SK-N-SH (cell line): ENCODE results near the gene SUSD3. TPM values are rescaled to one million over a fixed set of nuclear protein-coding genes. Genes with fewer than 3 reads are reported as not detected.

Source experiments
- CTCF ChIA-PET: fragments of 300-600, 350-600 bp; formaldehyde crosslinking; extraction: SDS; loops from one replicate; lab custom pipeline; 2021; lab: Yijun Ruan, JAX
- POLR2A ChIA-PET: fragments of 350-600 bp; sonication (Branson Sonifier 250); formaldehyde crosslinking; extraction: SDS; loops from one replicate; lab custom pipeline; 2020; ENCODE audit warnings: antibody characterized with exemption, inconsistent platforms; lab: Yijun Ruan, JAX
- DNase-seq: peaks from one replicate; pipeline ENCODE4 v3.0.0; 2012
- H2AFZ ChIP-seq: fragments of 200-600 bp; sonication (generic); 2 replicates; pipeline ENCODE4 v1.8.1; 2016; ENCODE audit warnings: antibody characterized with exemption, mild to moderate bottlenecking, low read depth
- H3F3A ChIP-seq: fragments of 200-600 bp; sonication (generic); replicated peaks from 2 replicates; pipeline ENCODE3; 2016; ENCODE audit warnings: antibody characterized with exemption, mild to moderate bottlenecking; ENCODE audit not compliant: insufficient read depth
- H3K27ac ChIP-seq, 2 experiments: fragments of 200-500 bp in 1 of 2; fragments of 200-600 bp in 1 of 2; sonication (Bioruptor generic) in 1 of 2; sonication (generic), shearing (Covaris generic) in 1 of 2; 2 replicates each; pipeline versions ENCODE4 v1.5.1 to v1.6.1; 2014 to 2016; ENCODE audit warnings: low read depth in 2 of 2, inconsistent platforms in 1 of 2, low read length in 1 of 2, mild to moderate bottlenecking in 1 of 2, mixed read lengths in 1 of 2
- H3K27me3 ChIP-seq: fragments of 200-600 bp; sonication (generic), shearing (Covaris generic); 2 replicates; pipeline ENCODE4 v1.6.1; 2016; ENCODE audit warnings: mixed run types; ENCODE audit not compliant: insufficient read depth
- H3K36me3 ChIP-seq, 2 experiments: fragments of 200-500 bp in 1 of 2; fragments of 200-600 bp in 1 of 2; sonication (Bioruptor generic) in 1 of 2; sonication (generic) in 1 of 2; replicated peaks in 1 of 2; 2 replicates each; pipeline versions ENCODE3 to v1.5.1; 2014 to 2016; ENCODE audit warnings: low read length in 1 of 2, mild to moderate bottlenecking in 1 of 2; ENCODE audit not compliant: insufficient read depth in 2 of 2, control insufficient read depth in 1 of 2
- H3K4me1 ChIP-seq, 2 experiments: fragments of 200-500 bp in 1 of 2; fragments of 200-600 bp in 1 of 2; sonication (Bioruptor generic) in 1 of 2; sonication (generic), shearing (Covaris generic) in 1 of 2; 2 replicates each; pipeline versions ENCODE4 v1.5.1 to v1.6.1; 2014 to 2016; ENCODE audit warnings: low read depth in 1 of 2, low read length in 1 of 2, mixed run types in 1 of 2; ENCODE audit not compliant: insufficient read depth in 2 of 2, control insufficient read depth in 1 of 2
- H3K4me2 ChIP-seq: fragments of 200-600 bp; sonication (generic), shearing (Covaris generic); 2 replicates; pipeline ENCODE4 v1.6.1; 2017; ENCODE audit warnings: mixed run types
- H3K4me3 ChIP-seq, 2 experiments: fragments of 200-500 bp in 1 of 2; fragments of 200-600 bp in 1 of 2; sonication (Bioruptor generic) in 1 of 2; sonication (generic), shearing (Covaris generic) in 1 of 2; 2 replicates each; pipeline versions ENCODE4 v1.5.1 to v1.8.1; 2014 to 2016; ENCODE audit warnings: low read depth in 2 of 2, inconsistent platforms in 1 of 2, low read length in 1 of 2, mild to moderate bottlenecking in 1 of 2, mixed read lengths in 1 of 2, moderate library complexity in 1 of 2
- H3K79me2 ChIP-seq: fragments of 200-600 bp; sonication (generic); 2 replicates; pipeline ENCODE4 v1.8.1; 2017; ENCODE audit warnings: mild to moderate bottlenecking; ENCODE audit not compliant: insufficient read depth
- H3K9ac ChIP-seq: fragments of 200-600 bp; sonication (generic); 2 replicates; pipeline ENCODE4 v1.6.1; 2017; ENCODE audit warnings: mixed run types
- H3K9me2 ChIP-seq: fragments of 200-600 bp; sonication (generic); 2 replicates; pipeline ENCODE4 v1.6.1; 2017; ENCODE audit warnings: mixed run types
- H3K9me3 ChIP-seq: fragments of 200-600 bp; sonication (generic); 2 replicates; pipeline ENCODE4 v1.6.1; 2017; ENCODE audit warnings: mixed run types, mild to moderate bottlenecking, moderate library complexity
- H4K20me1 ChIP-seq: fragments of 200-600 bp; sonication (generic); 2 replicates; pipeline ENCODE4 v1.6.1; 2017; ENCODE audit warnings: mild to moderate bottlenecking, mixed run types; ENCODE audit not compliant: insufficient read depth
- CHD2 ChIP-seq: fragments of 150-350 bp; IDR thresholded peaks from 2 replicates; pipeline ENCODE4 v1.6.1; 2018; ENCODE audit warnings: low read length; ENCODE audit not compliant: partially characterized antibody
- ELF1 ChIP-seq: IDR thresholded peaks from 2 replicates; pipeline ENCODE4 v1.4.0; 2012
- EP300 ChIP-seq, 2 experiments: IDR thresholded peaks; 2 replicates each; pipeline versions ENCODE4 v1.4.0 to v1.6.1; 2012; ENCODE audit warnings: borderline replicate concordance in 1 of 2, low read depth in 1 of 2, low read length in 1 of 2
- GATA2 ChIP-seq: sonication (generic); formaldehyde crosslinking; IDR thresholded peaks from 2 replicates; pipeline ENCODE4 v1.5.0; 2020; ENCODE audit warnings: mild to moderate bottlenecking, missing genetic modification reagents
- MAX ChIP-seq: IDR thresholded peaks from 2 replicates; pipeline ENCODE4 v1.4.0; 2012; ENCODE audit warnings: low read depth
- MEF2A ChIP-seq: IDR thresholded peaks from 2 replicates; pipeline ENCODE4 v1.4.0; 2012; ENCODE audit warnings: low read depth, borderline replicate concordance
- NFIC ChIP-seq: IDR thresholded peaks from 2 replicates; pipeline ENCODE4 v1.4.0; 2012; ENCODE audit warnings: borderline replicate concordance
- NRF1 ChIP-seq: IDR thresholded peaks from 2 replicates; pipeline ENCODE4 v1.6.1; 2012; ENCODE audit warnings: low read depth, mild to moderate bottlenecking, low read length
- RAD21 ChIP-seq: IDR thresholded peaks from 2 replicates; pipeline ENCODE4 v1.6.1; 2012; ENCODE audit warnings: mild to moderate bottlenecking, low read length
- SIN3A ChIP-seq: IDR thresholded peaks from 2 replicates; pipeline ENCODE4 v1.6.1; 2012; ENCODE audit warnings: low read depth, mild to moderate bottlenecking, low read length, moderate library complexity, borderline replicate concordance
- TAF1 ChIP-seq: IDR thresholded peaks from 2 replicates; pipeline ENCODE4 v1.6.1; 2012; ENCODE audit warnings: low read depth, mild to moderate bottlenecking, low read length, moderate library complexity, borderline replicate concordance
- TEAD4 ChIP-seq: IDR thresholded peaks from 2 replicates; pipeline ENCODE4 v1.4.0; 2012; ENCODE audit warnings: mild to moderate bottlenecking, borderline replicate concordance; ENCODE audit not compliant: insufficient read depth
- USF1 ChIP-seq: IDR thresholded peaks from 2 replicates; pipeline ENCODE4 v1.4.0; 2012; ENCODE audit warnings: low read depth, borderline replicate concordance
- ZBTB33 ChIP-seq: IDR thresholded peaks from 2 replicates; pipeline ENCODE4 v1.4.0; 2012; ENCODE audit warnings: low read depth, borderline replicate concordance
- WGBS: methylation state at CpG from one replicate; pipeline ENCODE4 v1.1.6; 2017; ENCODE audit warnings: low lambda C conversion rate; 5-methylcytosine and 5-hydroxymethylcytosine counted together
- polyA plus RNA-seq, 3 experiments: library from polyadenylated mRNA; depleted of rRNA; stranded (reverse); fragments of >200 nt; gene quantifications; 2 replicates each; pipeline ENCODE4 v1.2.3, GENCODE V29; 2012
- TF ChIP-seq, protein P1 (sequence below): IDR thresholded peaks from 2 replicates; pipeline ENCODE4; 2012
- TF ChIP-seq, protein P2 (sequence below): fragments of 150-350 bp; IDR thresholded peaks from 2 replicates; pipeline ENCODE4 v1.6.1; 2016; ENCODE audit warnings: mild to moderate bottlenecking, low read depth, low read length

Gene SUSD3
- polyA plus RNA-seq, 1 of the 3 experiments (the other 2 are of a cell fraction), result 0.49 TPM

DNA sequence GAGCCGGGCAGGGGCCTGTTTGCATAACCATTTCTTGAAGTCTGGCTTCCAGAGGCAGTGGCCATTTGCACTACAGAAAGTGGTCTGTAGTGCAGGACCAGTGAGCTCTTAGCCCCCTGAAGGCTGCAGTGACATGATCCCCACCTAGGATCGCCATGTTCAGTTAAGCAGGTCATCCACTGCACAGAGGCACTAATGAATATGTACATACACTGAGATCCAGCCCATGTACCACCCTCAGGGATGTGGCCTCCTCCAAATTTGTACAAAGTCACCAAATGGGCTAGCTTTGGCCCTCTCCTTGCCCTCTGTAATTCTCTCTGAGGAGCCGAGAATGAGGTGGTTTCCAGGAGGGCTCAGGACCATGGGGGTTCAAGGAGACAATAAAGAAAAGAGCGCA, 8.3 kb upstream of the SUSD3 start:
- CTCF ChIA-PET, result interaction anchor here (0.8 to 1.9 kb wide), 2 partner anchors 47 to 59 kb away, joined by 3 to 5 read pairs; no protein-coding TSS in a partner anchor
- H3K9ac ChIP-seq, result no peak overlapping the region
- POLR2A ChIA-PET, result no interaction called here

GRCh38 chr9:93051680-93052089, 6.8 kb upstream of the SUSD3 start:
- Histone ChIP-seq H4K20me1 (no peaks in the 10 kb centered on the region), H3K4me3 (no peak overlapping the region), H3K27ac (no peak overlapping the region), H3K27me3 (no peaks in the 10 kb centered on the region), H3K36me3 (no peaks in the 10 kb centered on the region), H3K79me2 (no peaks in the 10 kb centered on the region), H3K9me2 (no peaks in the 10 kb centered on the region), H3K9me3 (no peaks in the 10 kb centered on the region), H3F3A (no peaks in the 10 kb centered on the region), H3K9ac (no peak overlapping the region), H3K4me1 (peaks cover 0 to 13% of the 10 kb centered on the region in 2 experiments; a peak in 1 of 4 replicates), H3K4me2 (no peak overlapping the region), H2AFZ (no peak overlapping the region)
- WGBS, result 74% methylated on average over 6 of the region's 6 CpGs
- TF ChIP-seq MEF2A (no peak), EP300 (IDR thresholded peaks at IDR 0.05; ENCODE audit: borderline replicate concordance in 1 of 2, low read depth in 1 of 2, low read length in 1 of 2) (no peak), MAX (no peak), NFIC (no peak), ELF1 (no peak), USF1 (no peak), SIN3A (no peak)
- ChIA-PET CTCF (interaction anchor here (1.3 to 1.4 kb wide), 2 partner anchors 68 to 94 kb away, joined by 3 to 4 read pairs; no protein-coding TSS in a partner anchor), POLR2A (no interaction called here)
- no peak for DNase-seq

More for the DNA sequence above, 8.3 kb upstream of the SUSD3 start:
- Histone ChIP-seq H2AFZ (no peak overlapping the region), H3K36me3 (no peaks in the 10 kb centered on the region), H3K4me2 (no peak overlapping the region), H3K27me3 (no peaks in the 10 kb centered on the region), H3K4me3 (no peak overlapping the region), H4K20me1 (no peaks in the 10 kb centered on the region), H3F3A (no peaks in the 10 kb centered on the region), H3K4me1 (peaks cover 0 to 13% of the 10 kb centered on the region in 2 experiments; a peak in 1 of 4 replicates), H3K79me2 (no peaks in the 10 kb centered on the region), H3K9me2 (no peaks in the 10 kb centered on the region), H3K27ac (no peak overlapping the region), H3K9me3 (no peaks in the 10 kb centered on the region)
- TF ChIP-seq SIN3A (no peak), MEF2A (no peak), NRF1 (no peak), EP300 (IDR thresholded peaks at IDR 0.05; ENCODE audit: borderline replicate concordance in 1 of 2, low read depth in 1 of 2, low read length in 1 of 2) (no peak), ELF1 (no peak), RAD21 (no peak), ZBTB33 (no peak), CHD2 (no peak), TEAD4 (no peak), GATA2 (CRISPR knock-in tag) (no peak), TAF1 (no peak)
- TF ChIP-seq, protein P1, sequence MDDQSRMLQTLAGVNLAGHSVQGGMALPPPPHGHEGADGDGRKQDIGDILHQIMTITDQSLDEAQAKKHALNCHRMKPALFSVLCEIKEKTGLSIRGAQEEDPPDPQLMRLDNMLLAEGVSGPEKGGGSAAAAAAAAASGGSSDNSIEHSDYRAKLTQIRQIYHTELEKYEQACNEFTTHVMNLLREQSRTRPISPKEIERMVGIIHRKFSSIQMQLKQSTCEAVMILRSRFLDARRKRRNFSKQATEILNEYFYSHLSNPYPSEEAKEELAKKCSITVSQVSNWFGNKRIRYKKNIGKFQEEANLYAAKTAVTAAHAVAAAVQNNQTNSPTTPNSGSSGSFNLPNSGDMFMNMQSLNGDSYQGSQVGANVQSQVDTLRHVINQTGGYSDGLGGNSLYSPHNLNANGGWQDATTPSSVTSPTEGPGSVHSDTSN, result no peak
- TF ChIP-seq, protein P2, sequence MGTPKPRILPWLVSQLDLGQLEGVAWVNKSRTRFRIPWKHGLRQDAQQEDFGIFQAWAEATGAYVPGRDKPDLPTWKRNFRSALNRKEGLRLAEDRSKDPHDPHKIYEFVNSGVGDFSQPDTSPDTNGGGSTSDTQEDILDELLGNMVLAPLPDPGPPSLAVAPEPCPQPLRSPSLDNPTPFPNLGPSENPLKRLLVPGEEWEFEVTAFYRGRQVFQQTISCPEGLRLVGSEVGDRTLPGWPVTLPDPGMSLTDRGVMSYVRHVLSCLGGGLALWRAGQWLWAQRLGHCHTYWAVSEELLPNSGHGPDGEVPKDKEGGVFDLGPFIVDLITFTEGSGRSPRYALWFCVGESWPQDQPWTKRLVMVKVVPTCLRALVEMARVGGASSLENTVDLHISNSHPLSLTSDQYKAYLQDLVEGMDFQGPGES, result no peak
- 83% methylated on average over 3 of the region's 4 CpGs for WGBS
- DNase-seq, result no peak
